Keratinocyte (primary cell): ENCODE measurements around the gene KMO. TPM values are rescaled to one million over a fixed set of nuclear protein-coding genes. Genes with fewer than 3 reads are reported as not detected.

Source experiments
- DNase-seq: peaks from one replicate; pipeline ENCODE4 v3.0.0-alpha.2; 2011; ENCODE audit warnings: low read depth, missing footprints, low spot score
- FAIRE-seq: peaks from 2 replicates; lab custom pipeline; 2011; peaks lifted over from hg19 to GRCh38; lab: Jason Lieb, UNC
- H2AFZ ChIP-seq: 2 replicates; pipeline ENCODE4 v1.6.0; 2012; ENCODE audit warnings: low read length, control low read depth, inconsistent platforms; ENCODE audit not compliant: control insufficient read depth
- H3K27ac ChIP-seq: 2 replicates; pipeline ENCODE4 v1.5.1; 2011; ENCODE audit warnings: low read length; ENCODE audit not compliant: control insufficient read depth, insufficient read depth
- H3K27me3 ChIP-seq: 3 replicates; pipeline ENCODE4 v1.6.0; 2011; ENCODE audit warnings: low read length; ENCODE audit not compliant: control insufficient read depth, insufficient read depth; ENCODE audit errors: extremely low read depth
- H3K36me3 ChIP-seq, 2 experiments: 2 replicates in 1 of 2; 3 replicates in 1 of 2; pipeline ENCODE4 v1.5.1; 2011; ENCODE audit warnings: low read length in 2 of 2, mild to moderate bottlenecking in 1 of 2; ENCODE audit not compliant: control insufficient read depth in 2 of 2, insufficient read depth in 2 of 2; ENCODE audit errors: extremely low read depth in 1 of 2
- H3K4me1 ChIP-seq: 3 replicates; pipeline ENCODE4 v1.5.1; 2011; ENCODE audit warnings: low read length; ENCODE audit not compliant: control insufficient read depth, insufficient read depth; ENCODE audit errors: extremely low read depth
- H3K4me2 ChIP-seq: 3 replicates; pipeline ENCODE4 v1.6.0; 2011; ENCODE audit warnings: low read depth, low read length; ENCODE audit not compliant: control insufficient read depth, insufficient read depth; ENCODE audit errors: extremely low read depth
- H3K4me3 ChIP-seq, 3 experiments: fragments of 200-600 bp in 1 of 3; sonication (generic) in 1 of 3; 2 replicates in 2 of 3; 3 replicates in 1 of 3; pipeline ENCODE4 v1.5.1; 2011 to 2016; ENCODE audit warnings: low read length in 3 of 3, mild to moderate bottlenecking in 3 of 3, control low read depth in 2 of 3, inconsistent platforms in 1 of 3, low read depth in 1 of 3, mixed read lengths in 1 of 3, mixed run types in 1 of 3, moderate library complexity in 1 of 3; ENCODE audit not compliant: control insufficient read depth in 2 of 3, insufficient read depth in 2 of 3; ENCODE audit errors: extremely low read depth in 1 of 3
- H3K79me2 ChIP-seq: 2 replicates; pipeline ENCODE4 v1.6.0; 2012; ENCODE audit warnings: low read length; ENCODE audit not compliant: control insufficient read depth, insufficient read depth
- H3K9ac ChIP-seq: 3 replicates; pipeline ENCODE4 v1.6.0; 2011; ENCODE audit warnings: low read length; ENCODE audit not compliant: control insufficient read depth, insufficient read depth; ENCODE audit errors: extremely low read depth
- H3K9me1 ChIP-seq: 3 replicates; pipeline ENCODE4 v1.6.0; 2011; ENCODE audit warnings: low read length; ENCODE audit not compliant: control insufficient read depth, insufficient read depth; ENCODE audit errors: extremely low read depth
- H3K9me3 ChIP-seq: 2 replicates; pipeline ENCODE4 v1.5.1; 2012; ENCODE audit warnings: low read depth, low read length; ENCODE audit not compliant: control insufficient read depth
- H4K20me1 ChIP-seq: 3 replicates; pipeline ENCODE4 v1.6.0; 2011; ENCODE audit warnings: low read length; ENCODE audit not compliant: control insufficient read depth, insufficient read depth; ENCODE audit errors: extremely low read depth
- CTCF ChIP-seq, 3 experiments: IDR thresholded peaks in 1 of 3; conservative IDR thresholded peaks in 1 of 3; optimal IDR thresholded peaks in 1 of 3; 2 replicates in 2 of 3; 3 replicates in 1 of 3; pipeline versions ENCODE3 to v1.5.1; 2011; ENCODE audit warnings: low read length in 3 of 3, mild to moderate bottlenecking in 3 of 3, moderate library complexity in 2 of 3, control low read depth in 1 of 3, inconsistent platforms in 1 of 3; ENCODE audit not compliant: insufficient read depth in 2 of 3; ENCODE audit errors: extremely low read depth in 1 of 3
- EZH2 ChIP-seq: IDR thresholded peaks from one replicate; pipeline ENCODE4 v1.6.1; 2012; ENCODE audit warnings: inconsistent platforms, mild to moderate bottlenecking, low read length, moderate library complexity
- dilution Hi-C: fragments of 300-500 bp; cut with MboI; formaldehyde crosslinking; loops from one replicate; pipeline ENCODE4 v1.7.0; 2020; ENCODE audit warnings: low sequenced_read_pairs; ENCODE audit not compliant: extremely low pct_ligation_motif_present
- polyA plus RNA-seq, 5 experiments: library from polyadenylated mRNA; depleted of rRNA in 3 of 5; stranded (reverse) in 3 of 5; stranded (forward) in 1 of 5; unstranded in 1 of 5; fragments of >200 nt; gene quantifications; 1 replicate in 1 of 5; 2 replicates in 3 of 5; 3 replicates in 1 of 5; pipeline versions ENCODE4 v1.2.1 to v1.2.3, GENCODE V29; 2011 to 2012; ENCODE audit warnings: missing spikeins in 2 of 5, low read depth in 1 of 5, low replicate concordance in 1 of 5

Gene KMO
- polyA plus RNA-seq, 1 donor (not counting 4 experiments of a cell fraction or from before 2014, with no cell fraction given) = 4.7 TPM

GRCh38 chr1:241642593-241642944 is 110.4 kb downstream of the KMO start:
- Histone ChIP-seq H3K4me3 (no peak overlapping the region), H3K9ac (no peak overlapping the region), H3K79me2 (peaks cover 23% of the 10 kb centered on the region), H3K27me3 (no peaks in the 10 kb centered on the region), H3K9me3 (no peaks in the 10 kb centered on the region), H3K27ac (no peak overlapping the region), H4K20me1 (no peaks in the 10 kb centered on the region), H3K9me1 (no peaks in the 10 kb centered on the region), H3K4me2 (no peak overlapping the region), H2AFZ (no peak overlapping the region), H3K36me3 (no peaks in the 10 kb centered on the region), H3K4me1 (peaks cover 15% of the 10 kb centered on the region)
- DNase-seq (no peak), FAIRE-seq (no peak)
- TF ChIP-seq CTCF (optimal IDR thresholded peaks at IDR 0.05 in 1 of 3, IDR thresholded peaks at IDR 0.05 in 1 of 3, conservative IDR thresholded peaks at IDR 0.05 in 1 of 3; ENCODE audit: extremely low read depth in 1 of 3, insufficient read depth in 2 of 3, low read length in 3 of 3) (no peak), EZH2 (no peak)
- dilution Hi-C loops = no loop called here

- FAIRE-seq (no peak), DNase-seq (no peak)
- Histone ChIP-seq H3K9ac (no peak overlapping the region), H3K4me2 (no peak overlapping the region), H3K27me3 (no peaks in the 10 kb centered on the region), H3K27ac (no peak overlapping the region), H3K4me1 (peaks cover 13% of the 10 kb centered on the region), H4K20me1 (no peaks in the 10 kb centered on the region), H3K36me3 (no peaks in the 10 kb centered on the region), H3K9me1 (no peaks in the 10 kb centered on the region), H3K9me3 (no peaks in the 10 kb centered on the region), H3K79me2 (peaks cover 6% of the 10 kb centered on the region), H2AFZ (no peak overlapping the region), H3K4me3 (no peak overlapping the region)
- TF ChIP-seq EZH2 (no peak), CTCF (optimal IDR thresholded peaks at IDR 0.05 in 1 of 3, IDR thresholded peaks at IDR 0.05 in 1 of 3, conservative IDR thresholded peaks at IDR 0.05 in 1 of 3; ENCODE audit: extremely low read depth in 1 of 3, insufficient read depth in 2 of 3, low read length in 3 of 3) (no peak)
- dilution Hi-C loops = no loop called here
Observed at GRCh38 chr1:241644259-241644658, 112.1 kb downstream of the KMO start.
